ENCODE results near the gene TP63. TPM values are rescaled to one million over a fixed set of nuclear protein-coding genes. Genes with fewer than 3 reads are reported as not detected.

The TP63 gene
- total and polyA plus RNA-seq, 2 donors (not counting 3 experiments of a cell fraction or from before 2014, with no cell fraction given): not detected

- Histone ChIP-seq H3K9me1 (replicated peaks; ENCODE audit: control insufficient read depth, extremely low read depth, insufficient read depth, low read length) (no peaks in the 10 kb centered on the region), H3K9me3 (replicated peaks; ENCODE audit: control insufficient read depth, insufficient read depth, low read length) (no peaks in the 10 kb centered on the region), H2AFZ (ENCODE audit: low read depth, low read length) (no peak overlapping the region), H3K27me3 (ENCODE audit: control insufficient read depth in 2 of 2, insufficient read depth in 2 of 2, low read length in 2 of 2) (no peaks in the 10 kb centered on the region), H3K9ac (replicated peaks; ENCODE audit: extremely low read depth, insufficient read depth, low read length) (no peak overlapping the region), H3K4me1 (ENCODE audit: control insufficient read depth, extremely low read depth, insufficient read depth, low read length) (no peaks in the 10 kb centered on the region), H3K4me3 (replicated peaks in 1 of 3; ENCODE audit: insufficient read depth in 1 of 3, low read depth in 1 of 3, low read length in 3 of 3) (no peak overlapping the region), H4K20me1 (replicated peaks; ENCODE audit: control insufficient read depth, extremely low read depth, insufficient read depth, low read length) (no peaks in the 10 kb centered on the region), H3K27ac (ENCODE audit: insufficient read depth, low read depth, low read length) (no peak overlapping the region), H3K4me2 (ENCODE audit: insufficient read depth, low read length) (no peak overlapping the region), H3K36me3 (ENCODE audit: control insufficient read depth in 2 of 2, extremely low read depth in 1 of 2, insufficient read depth in 2 of 2, low read length in 2 of 2) (no peaks in the 10 kb centered on the region), H3K79me2 (ENCODE audit: control insufficient read depth, insufficient read depth, low read length) (no peaks in the 10 kb centered on the region)
- TF ChIP-seq MYC (IDR thresholded peaks at IDR 0.05; ENCODE audit: low read depth, low read length) (no peak), GATA2 (IDR thresholded peaks at IDR 0.05; ENCODE audit: insufficient read depth, insufficient read length, low read depth, low read length) (no peak)
- intact Hi-C loops (cut with micrococcal nuclease) (no loop called here), dilution Hi-C loops (cut with MboI; ENCODE audit: extremely low pct_ligation_motif_present, low sequenced_read_pairs) (no loop called here)
- CTCF ChIA-PET: no interaction called here
- POLR2A ChIA-PET: no interaction called here
- no peak for DNase-seq (ENCODE audit: low read depth, low spot score)
- FAIRE-seq: no peak
- no TSS peak for BruUV-seq (replicated peaks)
Measured at GRCh38 chr3:189720736-189721417, 89.7 kb downstream of the TP63 start.

GRCh38 chr3:189721873-189722665, 90.9 kb downstream of the TP63 start:
- dilution Hi-C loops (cut with MboI; ENCODE audit: extremely low pct_ligation_motif_present, low sequenced_read_pairs): no loop called here
- CTCF ChIA-PET: no interaction called here
- no peaks in the 10 kb centered on the region for H3K36me3 ChIP-seq (ENCODE audit: control insufficient read depth in 2 of 2, extremely low read depth in 1 of 2, insufficient read depth in 2 of 2, low read length in 2 of 2)
- no peak for FAIRE-seq
- no peak overlapping the region for H3K9ac ChIP-seq (replicated peaks; ENCODE audit: extremely low read depth, insufficient read depth, low read length)
- no peak for TF ChIP-seq EZH2 (IDR thresholded peaks at IDR 0.05; ENCODE audit: borderline replicate concordance, low read depth, low read length, severe bottlenecking)
- no peak for TF ChIP-seq CTCF (IDR thresholded peaks at IDR 0.05; ENCODE audit: extremely low read depth in 1 of 2, insufficient read depth in 1 of 2, low read depth in 1 of 2, low read length in 2 of 2)
- TF ChIP-seq JUN (IDR thresholded peaks at IDR 0.05; ENCODE audit: borderline replicate concordance, insufficient read depth, insufficient read length, low read depth): no peak
- no peak for TF ChIP-seq MYC (IDR thresholded peaks at IDR 0.05; ENCODE audit: low read depth, low read length)
- TF ChIP-seq FOS (IDR thresholded peaks at IDR 0.05; ENCODE audit: borderline replicate concordance, insufficient read depth, low read length): no peak
- no peak for TF ChIP-seq POLR2AphosphoS5 (IDR thresholded peaks at IDR 0.05; ENCODE audit: insufficient read depth, low read depth, low read length)
- TF ChIP-seq GATA2 (IDR thresholded peaks at IDR 0.05; ENCODE audit: insufficient read depth, insufficient read length, low read depth, low read length): no peak
- no peaks in the 10 kb centered on the region for H3K9me1 ChIP-seq (replicated peaks; ENCODE audit: control insufficient read depth, extremely low read depth, insufficient read depth, low read length)
- H3K27ac ChIP-seq (ENCODE audit: insufficient read depth, low read depth, low read length): no peak overlapping the region
- H4K20me1 ChIP-seq (replicated peaks; ENCODE audit: control insufficient read depth, extremely low read depth, insufficient read depth, low read length): no peaks in the 10 kb centered on the region
- H3K4me1 ChIP-seq (ENCODE audit: control insufficient read depth, extremely low read depth, insufficient read depth, low read length): no peaks in the 10 kb centered on the region
- H3K79me2 ChIP-seq (ENCODE audit: control insufficient read depth, insufficient read depth, low read length): no peaks in the 10 kb centered on the region
- no peak overlapping the region for H3K4me2 ChIP-seq (ENCODE audit: insufficient read depth, low read length)
- no peak overlapping the region for H3K4me3 ChIP-seq (replicated peaks in 1 of 3; ENCODE audit: insufficient read depth in 1 of 3, low read depth in 1 of 3, low read length in 3 of 3)
- no peaks in the 10 kb centered on the region for H3K27me3 ChIP-seq (ENCODE audit: control insufficient read depth in 2 of 2, insufficient read depth in 2 of 2, low read length in 2 of 2)
- no peak overlapping the region for H2AFZ ChIP-seq (ENCODE audit: low read depth, low read length)
- no peak for DNase-seq (ENCODE audit: low read depth, low spot score)
- intact Hi-C loops (cut with micrococcal nuclease): no loop called here
- H3K9me3 ChIP-seq (replicated peaks; ENCODE audit: control insufficient read depth, insufficient read depth, low read length): no peaks in the 10 kb centered on the region
- POLR2A ChIA-PET: no interaction called here
- BruUV-seq (replicated peaks): no TSS peak

Measured in endothelial cell of umbilical vein (primary cell).